ENCODE measurements around the gene GATB. TPM values are rescaled to one million over a fixed set of nuclear protein-coding genes. Genes with fewer than 3 reads are reported as not detected.

GATB gene
- polyA plus RNA-seq, 4 donors = 31.1 to 39.3 (median 33.1) TPM

GRCh38 chr4:151786158-151786495, 25.3 kb upstream of the GATB start:
- no peak for DNase-seq (ENCODE audit: low read depth in 4 of 4, low spot score in 2 of 4)

GRCh38 chr4:151785484-151786157, 24.8 kb upstream of the GATB start:
- no peak for DNase-seq (ENCODE audit: low read depth in 4 of 4, low spot score in 2 of 4)

- no peak for DNase-seq (ENCODE audit: low read depth in 4 of 4, low spot score in 2 of 4)
Observed at GRCh38 chr4:151784706-151785105, 23.9 kb upstream of the GATB start.

- no peak for DNase-seq (ENCODE audit: low read depth in 4 of 4, low spot score in 2 of 4)
Observed at GRCh38 chr4:151783867-151784266, 23.1 kb upstream of the GATB start.

GRCh38 chr4:151782296-151782695, 21.5 kb upstream of the GATB start:
- DNase-seq (ENCODE audit: low read depth in 4 of 4, low spot score in 2 of 4) = no peak

- no peak for DNase-seq (ENCODE audit: low read depth in 4 of 4, low spot score in 2 of 4)
Observed at GRCh38 chr4:151781026-151781425, 20.2 kb upstream of the GATB start.

- no peak for DNase-seq (ENCODE audit: low read depth in 4 of 4, low spot score in 2 of 4)
Observed at GRCh38 chr4:151777471-151777870, 16.7 kb upstream of the GATB start.

GRCh38 chr4:151774324-151774723, 13.5 kb upstream of the GATB start:
- no peak for DNase-seq (ENCODE audit: low read depth in 4 of 4, low spot score in 2 of 4)

GRCh38 chr4:151772274-151772673, 11.5 kb upstream of the GATB start:
- no peak for DNase-seq (ENCODE audit: low read depth in 4 of 4, low spot score in 2 of 4)

GRCh38 chr4:151771664-151772063, 10.9 kb upstream of the GATB start:
- peak in 1 of 4 donors; percentile 35 for DNase-seq (ENCODE audit: low read depth in 4 of 4, low spot score in 2 of 4)

- DNase-seq (ENCODE audit: low read depth in 4 of 4, low spot score in 2 of 4) = no peak
Observed at GRCh38 chr4:151770154-151770553, 9.3 kb upstream of the GATB start.

- DNase-seq (ENCODE audit: low read depth in 4 of 4, low spot score in 2 of 4) = no peak
Observed at GRCh38 chr4:151768835-151769234, 8.0 kb upstream of the GATB start.

- DNase-seq (ENCODE audit: low read depth in 4 of 4, low spot score in 2 of 4) = no peak
Observed at GRCh38 chr4:151766691-151767090, 5.9 kb upstream of the GATB start.

- no peak for DNase-seq (ENCODE audit: low read depth in 4 of 4, low spot score in 2 of 4)
Observed at GRCh38 chr4:151760002-151760401, 805 bp downstream of the GATB start.

- DNase-seq (ENCODE audit: low read depth in 4 of 4, low spot score in 2 of 4) = no peak
Observed at GRCh38 chr4:151753056-151753455, 7.8 kb downstream of the GATB start.

- no peak for DNase-seq (ENCODE audit: low read depth in 4 of 4, low spot score in 2 of 4)
Observed at GRCh38 chr4:151750156-151750555, 10.7 kb downstream of the GATB start.

GRCh38 chr4:151745481-151746231, 15.2 kb downstream of the GATB start:
- no peak for DNase-seq (ENCODE audit: low read depth in 4 of 4, low spot score in 2 of 4)

- no peak for DNase-seq (ENCODE audit: low read depth in 4 of 4, low spot score in 2 of 4)
Observed at GRCh38 chr4:151744614-151745013, 16.2 kb downstream of the GATB start.

GRCh38 chr4:151743894-151744293, 16.9 kb downstream of the GATB start:
- DNase-seq (ENCODE audit: low read depth in 4 of 4, low spot score in 2 of 4) = no peak

- no peak for DNase-seq (ENCODE audit: low read depth in 4 of 4, low spot score in 2 of 4)
Observed at GRCh38 chr4:151743128-151743854, 17.5 kb downstream of the GATB start.

GRCh38 chr4:151738720-151739517, 21.9 kb downstream of the GATB start:
- DNase-seq (ENCODE audit: low read depth in 4 of 4, low spot score in 2 of 4) = no peak

Measured in left renal cortex interstitium (tissue), 4 donors.